Effector memory CD8-positive, alpha-beta T cell (primary cell): Measurements from ENCODE around the gene PSPH.

Experiments
- ATAC-seq: fragments of 150-1000 bp; cut with Tn5 transposase; replicated peaks from 2 replicates; pipeline ENCODE4 v1.10.0; 2021; ENCODE audit warnings: mild to moderate bottlenecking, moderate library complexity
- DNase-seq, 3 experiments: peaks; one replicate each; pipeline ENCODE4 v3.0.0; 2021
- H3K27ac Mint-ChIP-seq, 2 donors: one replicate each; pipeline ENCODE4 v1.8.0; 2022; ENCODE audit warnings: mild to moderate bottlenecking in 2 of 2, mixed read lengths in 2 of 2, moderate library complexity in 2 of 2
- H3K27me3 Mint-ChIP-seq, 2 donors: one replicate each; pipeline ENCODE4 v1.8.0; 2022; ENCODE audit warnings: mixed read lengths in 2 of 2
- H3K36me3 Mint-ChIP-seq: one replicate; pipeline ENCODE4 v1.8.0; 2022; ENCODE audit warnings: mild to moderate bottlenecking, moderate library complexity, mixed read lengths; ENCODE audit not compliant: insufficient read depth
- H3K4me1 Mint-ChIP-seq, 2 donors: one replicate each; pipeline ENCODE4 v1.8.0; 2022; ENCODE audit warnings: low read depth in 2 of 2, mixed read lengths in 2 of 2
- H3K4me3 Mint-ChIP-seq, 2 donors: one replicate each; pipeline ENCODE4 v1.8.0; 2022; ENCODE audit warnings: mild to moderate bottlenecking in 2 of 2, mixed read lengths in 2 of 2, moderate library complexity in 2 of 2
- H3K9me3 Mint-ChIP-seq, 2 donors: one replicate each; pipeline ENCODE4 v1.8.0; 2022; ENCODE audit warnings: mixed read lengths in 2 of 2

The PSPH gene

DNA sequence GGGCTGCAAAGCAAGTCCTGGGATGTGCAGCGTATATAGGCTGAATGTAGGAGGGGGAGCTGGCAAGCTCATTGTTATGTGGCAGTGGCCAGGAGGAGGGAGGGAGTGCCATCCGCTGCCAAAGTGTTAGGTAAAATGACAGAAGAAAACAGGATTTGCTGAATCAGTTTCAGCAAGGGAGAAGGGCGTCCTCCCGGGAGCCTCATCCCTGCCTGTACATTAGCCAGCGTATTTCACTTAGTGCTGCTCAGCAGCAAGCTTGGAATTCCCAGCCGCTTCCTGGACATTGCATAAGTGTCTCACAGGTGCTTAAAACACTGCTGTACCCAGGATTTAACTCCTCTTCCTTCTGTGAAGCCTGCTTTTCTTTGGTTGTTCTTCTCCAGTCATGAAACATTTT, 84.4 kb downstream of the PSPH start:
- Mint-ChIP-seq H3K27me3 (no peaks in the 10 kb centered on the region), H3K4me3 (no peak overlapping the region), H3K4me1 (peaks cover 32 to 47% of the 10 kb centered on the region in 2 donors), H3K27ac (no peak overlapping the region), H3K9me3 (no peaks in the 10 kb centered on the region), H3K36me3 (peaks cover 22% of the 10 kb centered on the region)
- ATAC-seq = no peak
- no peak for DNase-seq

DNA sequence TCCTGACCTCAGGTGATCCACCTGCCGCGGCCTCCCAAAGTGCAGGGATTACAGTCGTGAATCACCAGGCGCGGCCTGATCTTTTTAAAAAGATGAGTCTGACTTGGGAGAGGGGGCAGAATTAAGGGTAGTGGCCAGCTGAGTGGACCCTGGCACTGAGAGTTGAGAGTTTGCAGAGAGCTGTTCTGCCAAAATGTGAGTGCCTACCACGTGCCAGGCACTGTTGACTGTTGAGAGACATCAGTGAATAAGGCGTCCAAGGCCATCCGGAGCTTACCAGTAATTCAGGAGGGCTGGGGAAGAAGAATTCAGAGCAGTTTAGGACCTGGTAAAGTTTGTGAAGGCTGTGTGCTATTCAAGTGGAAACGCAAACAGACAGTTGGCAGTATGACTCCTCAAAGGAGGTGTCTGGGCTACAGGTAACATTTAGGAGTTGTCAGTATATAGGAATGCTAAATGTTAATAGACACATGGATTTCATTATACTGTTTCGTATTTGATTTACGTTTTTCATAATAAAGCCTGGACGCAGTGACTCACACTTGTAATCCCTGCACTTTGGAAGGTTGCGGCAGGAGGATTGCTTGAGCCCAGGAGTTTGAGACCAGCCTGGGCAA, 85.3 kb downstream of the PSPH start:
- DNase-seq (no peak), ATAC-seq (no peak)
- peaks cover 22% of the 10 kb centered on the region for H3K36me3 Mint-ChIP-seq
- peak overlapping the region; percentile 88 to 92 for H3K27ac Mint-ChIP-seq
- H3K4me1 Mint-ChIP-seq = peaks cover 30 to 42% of the 10 kb centered on the region in 2 donors
- no peaks in the 10 kb centered on the region for H3K9me3 Mint-ChIP-seq
- H3K27me3 Mint-ChIP-seq = no peaks in the 10 kb centered on the region
- peak overlapping the region; percentile 68 to 82 for H3K4me3 Mint-ChIP-seq

GRCh38 chr7:55965100-55965470, 86.2 kb downstream of the PSPH start:
- DNase-seq = no peak

GRCh38 chr7:55964261-55965099, 86.8 kb downstream of the PSPH start, which contains the start of gene NIPSNAP2:
NIPSNAP2 (plus strand) TSS chr7:55964585; CDS start chr7:55964610, 25 bp downstream.
- H3K27ac Mint-ChIP-seq = peak within 1 kb of the TSS; percentile 88 to 92
- H3K36me3 Mint-ChIP-seq = peaks cover 9% of the 10 kb centered on the region
- H3K9me3 Mint-ChIP-seq = no peaks in the 10 kb centered on the region
- ATAC-seq = peak; percentile 84
- H3K4me3 Mint-ChIP-seq = peak within 1 kb of the TSS; percentile 69 to 82
- no peaks in the 10 kb centered on the region for H3K27me3 Mint-ChIP-seq
- DNase-seq = peak; percentile 45 to 70 (median 53)
- H3K4me1 Mint-ChIP-seq = peaks cover 24 to 32% of the 10 kb centered on the region in 2 donors

More at GRCh38 chr7:55965100-55965470, 86.2 kb downstream of the PSPH start:
- no peaks in the 10 kb centered on the region for H3K9me3 Mint-ChIP-seq
- H3K27ac Mint-ChIP-seq = peak overlapping the region; percentile 88 to 92
- no peaks in the 10 kb centered on the region for H3K27me3 Mint-ChIP-seq
- H3K4me1 Mint-ChIP-seq = peaks cover 26 to 36% of the 10 kb centered on the region in 2 donors
- peaks cover 15% of the 10 kb centered on the region for H3K36me3 Mint-ChIP-seq
- H3K4me3 Mint-ChIP-seq = peak overlapping the region; percentile 68 to 82
- ATAC-seq = no peak

DNA sequence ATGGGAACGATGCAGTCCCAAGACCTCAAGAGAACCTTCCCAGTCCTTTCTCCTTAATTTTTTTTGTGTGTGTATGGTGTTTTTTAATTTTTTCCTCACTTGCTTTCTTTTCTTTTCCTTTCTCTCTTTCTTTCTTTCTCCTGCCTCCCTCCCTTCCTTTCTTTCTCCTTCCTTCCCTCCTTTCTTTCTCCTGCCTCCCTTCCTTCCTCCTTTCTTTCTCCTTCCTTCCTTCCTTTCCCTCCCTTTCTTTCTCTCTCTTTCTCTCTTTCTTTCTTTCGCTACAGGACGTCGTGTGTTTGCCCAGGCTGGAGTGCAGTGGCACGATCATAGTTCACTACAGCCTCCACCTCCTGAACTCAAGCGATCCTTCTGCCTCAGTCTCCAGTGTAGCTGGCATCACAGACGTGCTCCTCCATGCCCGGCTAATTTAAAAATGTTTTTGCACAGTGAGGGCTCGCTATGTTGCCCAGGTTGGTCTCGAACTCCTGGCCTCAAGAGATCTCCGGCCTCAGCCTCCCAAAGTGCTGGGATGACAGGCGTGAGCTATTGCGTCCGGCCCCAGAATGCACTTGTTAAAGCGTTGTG, 87.6 kb downstream of the PSPH start:
- Mint-ChIP-seq H3K4me1 (peaks cover 19 to 24% of the 10 kb centered on the region in 2 donors), H3K36me3 (peaks cover 7% of the 10 kb centered on the region), H3K27ac (peak overlapping the region; percentile 80 to 89), H3K27me3 (no peaks in the 10 kb centered on the region), H3K4me3 (peak overlapping the region; percentile 69 to 78), H3K9me3 (no peaks in the 10 kb centered on the region)
- no peak for ATAC-seq
- no peak for DNase-seq

GRCh38 chr7:55962014-55962413, 89.2 kb downstream of the PSPH start:
- Mint-ChIP-seq H3K27me3 (no peaks in the 10 kb centered on the region), H3K4me3 (no peak overlapping the region), H3K4me1 (peaks cover 13 to 17% of the 10 kb centered on the region in 2 donors), H3K36me3 (peaks cover 4% of the 10 kb centered on the region), H3K9me3 (no peaks in the 10 kb centered on the region), H3K27ac (peak overlapping the region in 1 of 2 donors; percentile 65)
- ATAC-seq (no peak), DNase-seq (no peak)
